NCI-H1694 treated with DMSO at 0.1 percent for 48 hours (cell line): ENCODE results near the gene WHAMM.
"Not testable (repeated sequence)": the region's sequence is repeated elsewhere in the genome, so short reads cannot be mapped to it uniquely, and the experiment has no call there.

Source experiments
- DNase-seq: peaks from one replicate; lab custom pipeline; 2025; lab: John Stamatoyannopoulos, UW

The WHAMM gene

DNA sequence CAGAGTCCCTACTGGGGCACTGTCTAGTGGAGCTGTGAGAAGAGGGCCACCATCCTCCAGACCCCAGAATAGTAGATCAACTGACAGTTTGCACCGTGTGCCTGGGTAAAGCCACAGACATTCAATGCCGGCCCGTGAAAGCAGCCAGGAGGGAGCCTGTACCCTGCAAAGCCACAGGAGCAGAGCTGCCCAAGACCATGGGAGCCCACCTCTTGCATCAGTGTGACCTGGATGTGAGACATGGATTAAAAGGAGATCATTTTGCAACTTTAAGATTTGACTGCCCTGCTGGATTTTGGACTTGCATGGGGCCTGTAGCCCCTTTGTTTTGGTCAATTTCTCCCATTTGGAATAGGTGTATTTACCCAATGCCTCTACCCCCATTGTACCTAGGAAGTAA, 56.6 kb downstream of the WHAMM start:
- DNase-seq: not testable (repeated sequence)

DNA sequence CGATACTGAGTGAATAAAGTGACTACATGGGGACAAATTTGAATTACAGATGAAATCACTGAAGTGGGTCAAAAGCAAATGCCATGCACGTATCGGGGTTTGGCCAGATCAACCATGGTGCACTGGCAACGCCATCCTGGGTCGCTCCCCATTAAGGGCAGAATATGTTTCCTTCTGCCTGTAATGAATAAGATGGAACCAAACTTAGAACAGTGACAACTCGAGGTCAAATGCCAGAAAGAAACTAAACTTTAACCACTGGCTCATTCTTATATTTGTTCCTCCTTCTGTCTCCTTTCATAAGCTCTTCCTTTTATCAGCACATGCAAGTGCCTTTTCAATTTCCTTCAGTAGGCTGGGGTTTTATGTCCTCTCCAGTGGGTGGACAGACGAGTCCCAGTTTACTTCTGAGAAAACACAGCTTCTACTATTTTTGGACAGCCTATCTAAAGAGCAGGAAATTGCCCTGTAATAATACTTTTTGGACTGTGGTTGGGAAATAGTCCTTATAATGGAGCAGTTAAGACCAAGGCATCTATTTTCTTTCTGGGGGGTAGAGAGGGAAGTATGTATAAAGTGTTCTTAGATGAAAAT, 61.4 kb downstream of the WHAMM start:
- no peak for DNase-seq

GRCh38 chr15:82871358-82871757, 61.9 kb downstream of the WHAMM start:
- DNase-seq: no peak

GRCh38 chr15:82871832-82872484, 62.5 kb downstream of the WHAMM start:
- no peak for DNase-seq

DNA sequence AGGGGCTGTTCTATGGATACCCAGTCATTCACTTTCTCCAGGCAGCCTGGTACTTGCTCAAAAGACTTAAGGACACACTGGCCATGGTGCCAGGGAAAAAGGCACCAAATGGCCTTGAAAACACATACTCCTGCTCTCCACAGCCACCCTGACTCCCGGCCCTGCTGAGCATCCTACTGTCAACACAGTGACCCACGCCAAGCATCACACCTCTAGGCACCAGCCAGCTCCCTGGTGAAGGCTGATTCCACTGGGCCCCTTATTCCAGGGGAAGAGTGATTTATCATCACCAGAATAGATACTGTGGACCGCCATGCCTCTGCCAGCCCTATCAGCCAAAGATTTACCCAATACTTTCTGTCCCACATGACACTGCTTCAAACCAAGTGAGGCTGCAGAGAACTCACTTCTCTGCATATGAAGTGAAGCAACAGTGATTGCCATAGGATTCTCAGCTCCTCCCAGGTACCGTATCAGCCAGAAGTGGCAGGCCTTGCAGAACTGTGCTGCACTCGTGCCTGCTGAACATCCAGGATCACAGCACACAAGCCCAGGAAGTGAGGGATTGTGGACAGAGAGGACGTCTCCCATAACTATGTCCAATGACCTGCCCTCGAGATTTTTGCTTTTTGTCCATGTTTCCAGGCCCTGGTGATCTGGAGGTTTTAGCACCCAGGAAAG, 63.7 kb downstream of the WHAMM start:
- no peak for DNase-seq

DNA sequence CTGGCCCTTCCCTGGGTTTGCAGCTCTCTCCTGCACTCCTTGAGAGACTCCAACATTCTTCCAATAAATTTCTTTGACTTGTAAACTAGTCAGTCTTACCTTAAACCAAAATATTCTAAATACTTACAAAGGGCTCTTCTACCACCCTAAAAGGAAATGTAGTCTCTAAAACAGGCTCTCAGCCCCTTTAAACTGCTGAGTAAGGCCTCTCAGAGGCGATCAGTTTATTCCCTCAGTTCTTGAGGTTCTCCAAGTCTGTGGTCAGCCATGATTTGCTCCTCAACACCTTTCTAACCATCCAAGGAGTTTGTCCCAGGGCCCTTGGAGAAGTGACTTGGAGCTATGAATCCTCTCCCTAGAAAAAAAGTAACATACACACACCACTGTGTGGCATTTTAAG, 64.8 kb downstream of the WHAMM start:
- DNase-seq: no peak

GRCh38 chr15:82874961-82875360, 65.5 kb downstream of the WHAMM start:
- DNase-seq: no peak

DNA sequence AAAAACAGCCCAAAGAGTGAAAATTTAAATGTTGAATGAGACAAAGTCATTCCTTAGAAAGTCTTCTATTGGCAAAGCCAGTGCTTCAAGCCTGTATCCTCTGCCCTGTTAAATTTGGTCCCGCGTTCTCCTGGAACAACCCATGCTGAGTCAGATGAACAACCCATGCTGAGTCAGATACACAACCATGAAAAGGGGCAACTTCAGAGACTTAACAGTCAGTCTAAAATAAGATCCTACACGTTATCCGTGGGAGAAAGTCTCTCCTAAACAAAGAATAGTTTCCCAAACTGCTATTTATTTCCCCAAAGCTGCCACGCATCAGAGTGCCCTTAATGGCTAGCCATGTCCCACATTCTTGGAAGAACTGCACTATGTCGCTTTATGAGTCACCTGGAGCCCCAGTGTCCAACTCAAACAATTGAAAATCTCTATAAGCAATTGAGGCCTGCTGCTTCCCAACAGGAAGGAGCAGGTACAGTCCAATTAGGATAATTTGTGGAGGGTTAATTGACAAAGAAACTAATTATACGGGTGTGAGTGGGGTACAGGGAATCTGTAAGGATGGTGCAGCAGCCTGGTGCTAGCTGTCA, 66.1 kb downstream of the WHAMM start:
- no peak for DNase-seq

DNA sequence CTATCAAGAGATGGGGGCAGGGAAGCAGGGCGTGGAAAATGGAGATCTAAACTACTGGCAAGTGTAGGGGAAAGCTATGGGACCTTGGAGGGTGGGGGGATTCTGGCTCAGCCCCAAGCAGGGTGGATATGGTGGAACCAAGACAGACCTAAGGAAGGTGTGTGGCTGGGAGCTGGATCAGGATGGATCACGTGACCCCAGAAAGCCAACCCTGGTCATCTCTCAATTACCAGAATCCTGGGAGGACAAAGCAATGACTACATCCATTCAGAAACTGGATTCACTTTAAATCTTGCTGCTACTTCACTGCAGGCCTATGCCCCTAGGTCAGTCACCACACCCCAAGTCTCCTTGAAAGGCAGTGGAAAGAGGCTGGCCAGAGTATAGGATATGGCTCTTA, 68.4 kb downstream of the WHAMM start:
- DNase-seq: no peak

- DNase-seq: no peak
Measured at GRCh38 chr15:82878325-82878724, 68.9 kb downstream of the WHAMM start.

GRCh38 chr15:82880704-82881103, 71.3 kb downstream of the WHAMM start:
- DNase-seq: no peak

GRCh38 chr15:82881747-82882146, 72.3 kb downstream of the WHAMM start:
- DNase-seq: no peak

- DNase-seq: no peak
Measured at GRCh38 chr15:82882273-82882928, 73.0 kb downstream of the WHAMM start.
